HepG2 (cell line): Measurements from ENCODE around the gene PDIK1L. TPM values are rescaled to one million over a fixed set of nuclear protein-coding genes. Genes with fewer than 3 reads are reported as not detected.

Experiments
- MED8 ChIP-seq: sonication (generic); formaldehyde crosslinking; IDR thresholded peaks from 2 replicates; pipeline ENCODE4 v1.8.1; 2023; ENCODE audit warnings: mild to moderate bottlenecking, missing genetic modification reagents; ENCODE audit not compliant: insufficient replicate concordance
- MIER3 ChIP-seq: IDR thresholded peaks from 2 replicates; pipeline ENCODE4 v1.6.1; 2016; ENCODE audit warnings: missing compliant biosample characterization, borderline replicate concordance
- MLXIP ChIP-seq: sonication (generic); formaldehyde crosslinking; IDR thresholded peaks from 2 replicates; pipeline ENCODE4 v1.9.0; 2021; ENCODE audit warnings: missing genetic modification reagents, borderline replicate concordance
- REL ChIP-seq: sonication (generic); formaldehyde crosslinking; conservative IDR thresholded peaks from 2 replicates; pipeline ENCODE4 v1.8.0; 2022; ENCODE audit warnings: mild to moderate bottlenecking, missing genetic modification reagents, moderate library complexity
- STAG1 ChIP-seq: sonication (generic); formaldehyde crosslinking; IDR thresholded peaks from 2 replicates; pipeline ENCODE4 v1.4.0; 2020; ENCODE audit warnings: missing genetic modification reagents
- TBP ChIP-seq: sonication (generic); formaldehyde crosslinking; IDR thresholded peaks from 2 replicates; pipeline ENCODE4 v1.5.0; 2020; ENCODE audit warnings: missing genetic modification reagents
- THAP11 ChIP-seq: IDR thresholded peaks from 2 replicates; pipeline ENCODE4 v1.6.1; 2016; ENCODE audit warnings: missing biosample characterization, missing genetic modification reagents
- THAP7 ChIP-seq: sonication (generic); formaldehyde crosslinking; IDR thresholded peaks from 2 replicates; pipeline ENCODE4 v1.8.1; 2023; ENCODE audit warnings: mild to moderate bottlenecking, missing genetic modification reagents
- USF2 ChIP-seq, 2 experiments: sonication (generic) in 1 of 2; formaldehyde crosslinking in 1 of 2; IDR thresholded peaks; 2 replicates each; pipeline versions ENCODE4 v1.5.1 to v1.6.1; 2011 to 2020; ENCODE audit warnings: borderline replicate concordance in 1 of 2, low read depth in 1 of 2, low read length in 1 of 2, mild to moderate bottlenecking in 1 of 2, missing genetic modification reagents in 1 of 2, moderate library complexity in 1 of 2
- XRCC5 ChIP-seq: fragments of 200-400 bp; formaldehyde crosslinking; optimal IDR thresholded peaks from 2 replicates; pipeline ENCODE3; 2017; ENCODE audit warnings: mild to moderate bottlenecking, low read length
- ZC3H13 ChIP-seq: sonication (generic); formaldehyde crosslinking; IDR thresholded peaks from 2 replicates; pipeline ENCODE4 v1.8.1; 2023; ENCODE audit warnings: mild to moderate bottlenecking, missing genetic modification reagents, moderate library complexity
- ZMAT3 ChIP-seq: sonication (generic); formaldehyde crosslinking; conservative IDR thresholded peaks from 2 replicates; pipeline ENCODE4 v1.7.0; 2021; ENCODE audit warnings: missing genetic modification reagents
- ZNF12 ChIP-seq: sonication (generic); formaldehyde crosslinking; IDR thresholded peaks from 2 replicates; pipeline ENCODE4 v1.5.0; 2020; ENCODE audit warnings: missing genetic modification reagents
- ZNF160 ChIP-seq: sonication (generic); formaldehyde crosslinking; IDR thresholded peaks from 2 replicates; pipeline ENCODE4 v1.8.0; 2022; ENCODE audit warnings: mild to moderate bottlenecking, inconsistent platforms, missing genetic modification reagents
- ZNF382 ChIP-seq: sonication (generic); formaldehyde crosslinking; IDR thresholded peaks from 2 replicates; pipeline ENCODE4 v1.5.0; 2020; ENCODE audit warnings: missing genetic modification reagents, mild to moderate bottlenecking, borderline replicate concordance
- ZNF605 ChIP-seq: sonication (generic); formaldehyde crosslinking; IDR thresholded peaks from 2 replicates; pipeline ENCODE4 v1.8.0; 2022; ENCODE audit warnings: mild to moderate bottlenecking, missing genetic modification reagents
- ZNF75D ChIP-seq: sonication (generic); formaldehyde crosslinking; IDR thresholded peaks from 2 replicates; pipeline ENCODE4 v1.8.1; 2023; ENCODE audit warnings: missing genetic modification reagents, mild to moderate bottlenecking, borderline replicate concordance
- ZNF777 ChIP-seq: sonication (generic); formaldehyde crosslinking; IDR thresholded peaks from 2 replicates; pipeline ENCODE4 v1.4.0; 2020; ENCODE audit warnings: missing genetic modification reagents
- ZSCAN29 ChIP-seq: sonication (generic); formaldehyde crosslinking; conservative IDR thresholded peaks from 2 replicates; pipeline ENCODE4 v1.4.0; 2020; ENCODE audit warnings: mild to moderate bottlenecking, missing genetic modification reagents
- polyA plus RNA-seq, 8 experiments: library from polyadenylated mRNA; depleted of rRNA in 3 of 8; stranded (reverse) in 7 of 8; unstranded in 1 of 8; fragments of >200 nt; fragmentation: Illumina TruSeq in 4 of 8; extraction: Trizol in 4 of 8; gene quantifications; 2 replicates each; pipeline versions ENCODE4 v1.2.1 to v1.2.3, GENCODE V29; 2011 to 2016; ENCODE audit warnings: low read depth in 4 of 8, missing spikeins in 1 of 8, mixed read lengths in 1 of 8; ENCODE audit not compliant: insufficient read depth in 1 of 8
- total RNA-seq, 5 experiments: library from RNA; depleted of rRNA; stranded (reverse); fragments of >200 nt; fragmentation: Illumina TruSeq; extraction: Trizol; gene quantifications; 2 replicates each; pipeline ENCODE4 v1.2.3, GENCODE V29; 2016; ENCODE audit warnings: low read depth in 1 of 5

The PDIK1L gene
- total and polyA plus RNA-seq, 2 of the 13 experiments (the other 11 are each of a cell fraction or from before 2014, with no cell fraction given): 1.9 to 4.6 TPM

GRCh38 chr1:26161415-26162219, 50.0 kb downstream of the PDIK1L start (continued):
- TF ChIP-seq ZNF605 (CRISPR knock-in tag) (peak; percentile 56; the same call in 1 of the 2 replicates), ZNF160 (CRISPR knock-in tag) (no peak), THAP7 (CRISPR knock-in tag) (0 out of 2 replicates have a peak, but pooled peaks have one; percentile 56), ZSCAN29 (CRISPR knock-in tag) (no peak), ZMAT3 (0 out of 2 replicates have a peak, but pooled peaks have one; percentile 70), REL (0 out of 2 replicates have a peak, but pooled peaks have one; percentile 44), ZC3H13 (CRISPR knock-in tag) (no peak), MLXIP (CRISPR knock-in tag) (no peak), TBP (no peak), ZNF777 (peak; percentile 52; the same call in 1 of the 2 replicates), USF2 (IDR thresholded peaks at IDR 0.05; ENCODE audit: low read depth, low read length) (no peak), USF2 (CRISPR knock-in tag; IDR thresholded peaks at IDR 0.05; ENCODE audit: borderline replicate concordance) (0 out of 2 replicates have a peak, but pooled peaks have one; percentile 26), XRCC5 (no peak), STAG1 (CRISPR knock-in tag) (peak; percentile 3; the same call in 1 of the 2 replicates), ZNF75D (CRISPR knock-in tag) (no peak), ZNF12 (CRISPR knock-in tag) (no peak), ZNF382 (CRISPR knock-in tag) (no peak), THAP11 (0 out of 2 replicates have a peak, but pooled peaks have one; percentile 18), MED8 (CRISPR knock-in tag) (no peak), MIER3 (CRISPR knock-in tag) (no peak)
